ENCODE results near the gene TMOD2.

The TMOD2 gene

GRCh38 chr15:51731549-51732267 is 19.7 kb upstream of the TMOD2 start:
- ChIA-PET CTCF (no interaction called here), POLR2A (no interaction called here)
- no peak for DNase-seq (ENCODE audit: extremely low spot score)

DNA sequence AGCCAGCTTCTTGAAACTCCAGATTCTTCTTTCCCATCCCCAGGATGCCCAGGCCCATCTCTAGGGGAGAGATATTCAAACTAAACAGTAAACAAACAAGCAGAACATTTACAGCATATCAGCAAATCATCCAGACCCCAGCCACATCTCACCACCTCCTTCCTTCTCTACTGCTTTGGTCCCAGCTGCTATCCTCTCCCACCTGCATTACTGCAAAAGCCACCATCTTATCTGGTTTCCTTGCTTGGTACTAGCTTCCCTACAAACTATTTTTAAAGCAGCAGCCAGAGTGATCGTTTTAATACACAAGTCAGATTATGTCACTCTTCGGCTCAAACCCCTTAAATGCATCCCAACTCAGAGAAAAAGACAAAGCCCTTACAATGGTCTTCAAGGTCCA is 18.8 kb upstream of the TMOD2 start:
- DNase-seq (ENCODE audit: extremely low spot score), result no peak
- TF ChIP-seq L3MBTL2 (conservative IDR thresholded peaks at IDR 0.05) (no peak), NFRKB (IDR thresholded peaks at IDR 0.05) (no peak), ARNT (IDR thresholded peaks at IDR 0.05) (no peak), FOXA1 (IDR thresholded peaks at IDR 0.05) (no peak), BHLHE40 (IDR thresholded peaks at IDR 0.05; ENCODE audit: borderline replicate concordance) (no peak), ZNF384 (IDR thresholded peaks at IDR 0.05) (no peak), FOXK2 (IDR thresholded peaks at IDR 0.05) (no peak), TARDBP (IDR thresholded peaks at IDR 0.05) (no peak), ELF4 (IDR thresholded peaks at IDR 0.05) (no peak), LEF1 (IDR thresholded peaks at IDR 0.05; ENCODE audit: borderline replicate concordance) (no peak), CTBP1 (IDR thresholded peaks at IDR 0.05; ENCODE audit: borderline replicate concordance) (no peak), SP1 (IDR thresholded peaks at IDR 0.05) (no peak), HDGF (IDR thresholded peaks at IDR 0.05; ENCODE audit: borderline replicate concordance) (no peak), FOXM1 (IDR thresholded peaks at IDR 0.05; ENCODE audit: borderline replicate concordance) (no peak)
- TF ChIP-seq, protein P1, sequence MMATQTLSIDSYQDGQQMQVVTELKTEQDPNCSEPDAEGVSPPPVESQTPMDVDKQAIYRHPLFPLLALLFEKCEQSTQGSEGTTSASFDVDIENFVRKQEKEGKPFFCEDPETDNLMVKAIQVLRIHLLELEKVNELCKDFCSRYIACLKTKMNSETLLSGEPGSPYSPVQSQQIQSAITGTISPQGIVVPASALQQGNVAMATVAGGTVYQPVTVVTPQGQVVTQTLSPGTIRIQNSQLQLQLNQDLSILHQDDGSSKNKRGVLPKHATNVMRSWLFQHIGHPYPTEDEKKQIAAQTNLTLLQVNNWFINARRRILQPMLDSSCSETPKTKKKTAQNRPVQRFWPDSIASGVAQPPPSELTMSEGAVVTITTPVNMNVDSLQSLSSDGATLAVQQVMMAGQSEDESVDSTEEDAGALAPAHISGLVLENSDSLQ (IDR thresholded peaks at IDR 0.05), result no peak
- POLR2A ChIA-PET, result no interaction called here
- CTCF ChIA-PET, result no interaction called here

More at GRCh38 chr15:51731549-51732267, 19.7 kb upstream of the TMOD2 start:
- no peak for TF ChIP-seq BHLHE40 (IDR thresholded peaks at IDR 0.05; ENCODE audit: borderline replicate concordance)

DNA sequence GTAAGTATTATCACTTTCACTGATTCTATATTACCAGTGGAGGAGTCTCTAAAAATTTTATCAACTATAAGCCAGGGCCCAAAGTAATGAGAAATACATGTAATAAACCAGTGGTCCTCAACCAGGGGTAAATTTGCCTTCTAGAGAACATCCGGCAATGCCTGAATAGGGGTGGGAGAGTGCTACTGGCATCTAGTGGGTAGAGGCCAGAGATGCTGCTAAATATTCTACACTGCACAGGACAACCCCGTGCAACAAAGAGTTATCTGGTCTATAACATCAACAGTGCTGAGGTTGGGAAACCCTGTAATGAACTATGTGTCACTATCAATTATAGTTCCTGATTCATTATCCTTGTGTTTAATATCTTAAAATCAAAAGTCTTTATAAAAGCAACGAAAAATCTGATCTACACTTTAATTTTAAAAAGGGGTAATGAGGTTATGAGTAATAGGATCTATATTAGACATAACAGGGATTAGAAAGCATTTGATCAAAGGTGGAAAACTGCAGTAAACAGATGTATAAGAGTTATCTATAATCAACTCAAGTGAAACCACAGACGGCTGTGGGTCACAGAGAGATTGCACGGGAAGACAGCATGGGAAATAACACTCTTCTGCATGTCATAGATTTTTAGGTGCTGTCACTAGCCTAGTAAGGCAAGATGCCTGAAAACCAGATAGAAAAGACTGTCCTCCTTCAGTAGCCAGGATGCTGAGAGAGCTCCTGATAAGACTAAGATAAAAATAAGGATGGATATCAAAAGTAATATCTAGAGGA is 16.0 kb upstream of the TMOD2 start:
- no peak for TF ChIP-seq FOXM1 (IDR thresholded peaks at IDR 0.05; ENCODE audit: borderline replicate concordance)
- no peak for TF ChIP-seq LEF1 (IDR thresholded peaks at IDR 0.05; ENCODE audit: borderline replicate concordance)
- TF ChIP-seq L3MBTL2 (conservative IDR thresholded peaks at IDR 0.05), result no peak
- no peak for TF ChIP-seq FOXA1 (IDR thresholded peaks at IDR 0.05)
- TF ChIP-seq ARNT (IDR thresholded peaks at IDR 0.05), result no peak
- no peak for TF ChIP-seq SP1 (IDR thresholded peaks at IDR 0.05)
- no peak for TF ChIP-seq ZNF384 (IDR thresholded peaks at IDR 0.05)
- TF ChIP-seq, protein P1 (IDR thresholded peaks at IDR 0.05), result no peak
- TF ChIP-seq TARDBP (IDR thresholded peaks at IDR 0.05), result no peak
- no peak for TF ChIP-seq SUZ12 (IDR thresholded peaks at IDR 0.05)
- TF ChIP-seq ELF4 (IDR thresholded peaks at IDR 0.05), result no peak
- TF ChIP-seq BHLHE40 (IDR thresholded peaks at IDR 0.05; ENCODE audit: borderline replicate concordance), result no peak
- no peak for TF ChIP-seq FOXK2 (IDR thresholded peaks at IDR 0.05)
- TF ChIP-seq HDGF (IDR thresholded peaks at IDR 0.05; ENCODE audit: borderline replicate concordance), result no peak
- no peak for TF ChIP-seq NFRKB (IDR thresholded peaks at IDR 0.05)
- TF ChIP-seq CTBP1 (IDR thresholded peaks at IDR 0.05; ENCODE audit: borderline replicate concordance), result no peak
- POLR2A ChIA-PET, result interaction anchor here (0.9 kb wide), 1 partner anchor 8 kb away, joined by 4 read pairs; no protein-coding TSS in a partner anchor
- DNase-seq (ENCODE audit: extremely low spot score), result no peak
- CTCF ChIA-PET, result no interaction called here

GRCh38 chr15:51736069-51736468 is 15.3 kb upstream of the TMOD2 start:
- TF ChIP-seq SP1 (IDR thresholded peaks at IDR 0.05) (no peak), FOXK2 (IDR thresholded peaks at IDR 0.05) (no peak), FOXA1 (IDR thresholded peaks at IDR 0.05) (no peak), SUZ12 (IDR thresholded peaks at IDR 0.05) (no peak), BHLHE40 (IDR thresholded peaks at IDR 0.05; ENCODE audit: borderline replicate concordance) (no peak), ELF4 (IDR thresholded peaks at IDR 0.05) (no peak), L3MBTL2 (conservative IDR thresholded peaks at IDR 0.05) (no peak), LEF1 (IDR thresholded peaks at IDR 0.05; ENCODE audit: borderline replicate concordance) (no peak), HDGF (IDR thresholded peaks at IDR 0.05; ENCODE audit: borderline replicate concordance) (no peak), ZNF384 (IDR thresholded peaks at IDR 0.05) (no peak), ARNT (IDR thresholded peaks at IDR 0.05) (no peak), CTBP1 (IDR thresholded peaks at IDR 0.05; ENCODE audit: borderline replicate concordance) (no peak), TARDBP (IDR thresholded peaks at IDR 0.05) (no peak)
- TF ChIP-seq, protein P1 (IDR thresholded peaks at IDR 0.05), result no peak
- DNase-seq (ENCODE audit: extremely low spot score), result no peak
- ChIA-PET POLR2A (interaction anchor here (0.9 kb wide), 1 partner anchor 9 kb away, joined by 4 read pairs; no protein-coding TSS in a partner anchor), CTCF (no interaction called here)

- CTCF ChIA-PET, result interaction anchor here (0.9 to 1.2 kb wide), 2 partner anchors 40 to 87 kb away, joined by 4 read pairs; no protein-coding TSS in a partner anchor
- peak; percentile 44 for DNase-seq (ENCODE audit: extremely low spot score)
- TF ChIP-seq LEF1 (IDR thresholded peaks at IDR 0.05; ENCODE audit: borderline replicate concordance), result 0 out of 2 replicates have a peak, but pooled peaks have one; percentile 19
- no peak for TF ChIP-seq ZNF384 (IDR thresholded peaks at IDR 0.05)
- POLR2A ChIA-PET, result interaction anchor here (1.0 to 1.4 kb wide), 4 partner anchors 15 to 116 kb away, joined by 3 to 5 read pairs (median 4); no protein-coding TSS in a partner anchor
Observed at GRCh38 chr15:51736751-51737521, 14.5 kb upstream of the TMOD2 start.

Measured in HEK293T (cell line).